Vagina (tissue), 1 donor: Measurements from ENCODE around the gene CYP2F1. TPM values are rescaled to one million over a fixed set of nuclear protein-coding genes. Genes with fewer than 3 reads are reported as not detected.

Source experiments
- total RNA-seq: library from RNA; depleted of rRNA; stranded (reverse); fragments of >200 nt; gene quantifications from one replicate; pipeline ENCODE4 v1.2.3, GENCODE V29; 2016

CYP2F1 gene
- total RNA-seq, 1 donor from 2014 or later = not detected

Other genes with a start within 250 kb of the CYP2F1 start
- gene CYP2A7, start 232.2 kb upstream of the CYP2F1 start, total RNA-seq = 4.9 TPM
- not detected for gene CYP2B6, start 123.2 kb upstream of the CYP2F1 start, total RNA-seq
- not detected for gene CYP2A13, start 26.0 kb upstream of the CYP2F1 start, total RNA-seq
- 7.1 TPM for gene CYP2S1, start 78.8 kb downstream of the CYP2F1 start, total RNA-seq
- 53.5 TPM for gene AXL, start 104.8 kb downstream of the CYP2F1 start, total RNA-seq
- 116 TPM for gene HNRNPUL1, start 149.9 kb downstream of the CYP2F1 start, total RNA-seq
- 16.9 TPM for gene CCDC97, start 195.7 kb downstream of the CYP2F1 start, total RNA-seq
- 53.3 TPM for gene TGFB1, start 239.5 kb downstream of the CYP2F1 start, total RNA-seq
- gene B9D2, start 249.7 kb downstream of the CYP2F1 start, total RNA-seq = not detected